Keratinocyte (primary cell): ENCODE results near the gene LAD1. TPM values are rescaled to one million over a fixed set of nuclear protein-coding genes. Genes with fewer than 3 reads are reported as not detected.

Experiments
- DNase-seq: peaks from one replicate; pipeline ENCODE4 v3.0.0-alpha.2; 2011; ENCODE audit warnings: low read depth, missing footprints, low spot score
- FAIRE-seq: peaks from 2 replicates; lab custom pipeline; 2011; peaks lifted over from hg19 to GRCh38; lab: Jason Lieb, UNC
- H2AFZ ChIP-seq: 2 replicates; pipeline ENCODE4 v1.6.0; 2012; ENCODE audit warnings: low read length, control low read depth, inconsistent platforms; ENCODE audit not compliant: control insufficient read depth
- H3K27ac ChIP-seq: 2 replicates; pipeline ENCODE4 v1.5.1; 2011; ENCODE audit warnings: low read length; ENCODE audit not compliant: control insufficient read depth, insufficient read depth
- H3K27me3 ChIP-seq: 3 replicates; pipeline ENCODE4 v1.6.0; 2011; ENCODE audit warnings: low read length; ENCODE audit not compliant: control insufficient read depth, insufficient read depth; ENCODE audit errors: extremely low read depth
- H3K36me3 ChIP-seq, 2 experiments: 2 replicates in 1 of 2; 3 replicates in 1 of 2; pipeline ENCODE4 v1.5.1; 2011; ENCODE audit warnings: low read length in 2 of 2, mild to moderate bottlenecking in 1 of 2; ENCODE audit not compliant: control insufficient read depth in 2 of 2, insufficient read depth in 2 of 2; ENCODE audit errors: extremely low read depth in 1 of 2
- H3K4me1 ChIP-seq: 3 replicates; pipeline ENCODE4 v1.5.1; 2011; ENCODE audit warnings: low read length; ENCODE audit not compliant: control insufficient read depth, insufficient read depth; ENCODE audit errors: extremely low read depth
- H3K4me2 ChIP-seq: 3 replicates; pipeline ENCODE4 v1.6.0; 2011; ENCODE audit warnings: low read depth, low read length; ENCODE audit not compliant: control insufficient read depth, insufficient read depth; ENCODE audit errors: extremely low read depth
- H3K4me3 ChIP-seq, 3 experiments: fragments of 200-600 bp in 1 of 3; sonication (generic) in 1 of 3; 2 replicates in 2 of 3; 3 replicates in 1 of 3; pipeline ENCODE4 v1.5.1; 2011 to 2016; ENCODE audit warnings: low read length in 3 of 3, mild to moderate bottlenecking in 3 of 3, control low read depth in 2 of 3, inconsistent platforms in 1 of 3, low read depth in 1 of 3, mixed read lengths in 1 of 3, mixed run types in 1 of 3, moderate library complexity in 1 of 3; ENCODE audit not compliant: control insufficient read depth in 2 of 3, insufficient read depth in 2 of 3; ENCODE audit errors: extremely low read depth in 1 of 3
- H3K79me2 ChIP-seq: 2 replicates; pipeline ENCODE4 v1.6.0; 2012; ENCODE audit warnings: low read length; ENCODE audit not compliant: control insufficient read depth, insufficient read depth
- H3K9ac ChIP-seq: 3 replicates; pipeline ENCODE4 v1.6.0; 2011; ENCODE audit warnings: low read length; ENCODE audit not compliant: control insufficient read depth, insufficient read depth; ENCODE audit errors: extremely low read depth
- H3K9me1 ChIP-seq: 3 replicates; pipeline ENCODE4 v1.6.0; 2011; ENCODE audit warnings: low read length; ENCODE audit not compliant: control insufficient read depth, insufficient read depth; ENCODE audit errors: extremely low read depth
- H3K9me3 ChIP-seq: 2 replicates; pipeline ENCODE4 v1.5.1; 2012; ENCODE audit warnings: low read depth, low read length; ENCODE audit not compliant: control insufficient read depth
- H4K20me1 ChIP-seq: 3 replicates; pipeline ENCODE4 v1.6.0; 2011; ENCODE audit warnings: low read length; ENCODE audit not compliant: control insufficient read depth, insufficient read depth; ENCODE audit errors: extremely low read depth
- EZH2 ChIP-seq: IDR thresholded peaks from one replicate; pipeline ENCODE4 v1.6.1; 2012; ENCODE audit warnings: inconsistent platforms, mild to moderate bottlenecking, low read length, moderate library complexity
- dilution Hi-C: fragments of 300-500 bp; cut with MboI; formaldehyde crosslinking; loops from one replicate; pipeline ENCODE4 v1.7.0; 2020; ENCODE audit warnings: low sequenced_read_pairs; ENCODE audit not compliant: extremely low pct_ligation_motif_present
- polyA plus RNA-seq, 5 experiments: library from polyadenylated mRNA; depleted of rRNA in 3 of 5; stranded (reverse) in 3 of 5; stranded (forward) in 1 of 5; unstranded in 1 of 5; fragments of >200 nt; gene quantifications; 1 replicate in 1 of 5; 2 replicates in 3 of 5; 3 replicates in 1 of 5; pipeline versions ENCODE4 v1.2.1 to v1.2.3, GENCODE V29; 2011 to 2012; ENCODE audit warnings: missing spikeins in 2 of 5, low read depth in 1 of 5, low replicate concordance in 1 of 5
- TF ChIP-seq, protein P1 (sequence below), 3 experiments: IDR thresholded peaks in 1 of 3; conservative IDR thresholded peaks in 1 of 3; optimal IDR thresholded peaks in 1 of 3; 2 replicates in 2 of 3; 3 replicates in 1 of 3; pipeline versions ENCODE3 to v1.5.1; 2011; ENCODE audit warnings: low read length in 3 of 3, mild to moderate bottlenecking in 3 of 3, moderate library complexity in 2 of 3, control low read depth in 1 of 3, inconsistent platforms in 1 of 3; ENCODE audit not compliant: insufficient read depth in 2 of 3; ENCODE audit errors: extremely low read depth in 1 of 3

LAD1 gene
- polyA plus RNA-seq, 1 donor (not counting 4 experiments of a cell fraction or from before 2014, with no cell fraction given): 82.9 TPM

DNA sequence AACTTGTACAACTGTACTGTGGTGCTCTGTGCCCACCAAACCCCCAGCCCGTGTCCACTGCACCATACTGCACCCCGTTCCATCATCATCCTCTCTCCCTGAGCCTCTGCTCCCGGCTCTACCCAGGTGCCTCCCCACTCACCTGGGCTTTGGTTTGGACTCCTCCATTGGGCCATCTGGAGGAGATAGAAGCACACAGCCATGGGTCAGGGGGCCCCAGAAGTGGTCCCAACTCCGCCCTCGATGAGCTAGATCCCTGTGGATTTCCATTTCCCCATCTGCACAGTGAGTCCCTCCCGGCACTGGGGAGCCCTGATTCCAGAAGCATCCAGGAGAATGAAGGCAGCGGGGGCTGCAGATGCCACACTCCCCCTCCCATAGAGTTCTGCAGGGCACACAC is 32.4 kb downstream of the LAD1 start:
- no peaks in the 10 kb centered on the region for H3K36me3 ChIP-seq
- no peak for DNase-seq
- no peaks in the 10 kb centered on the region for H3K9me1 ChIP-seq
- H4K20me1 ChIP-seq: no peaks in the 10 kb centered on the region
- TF ChIP-seq, protein P1, sequence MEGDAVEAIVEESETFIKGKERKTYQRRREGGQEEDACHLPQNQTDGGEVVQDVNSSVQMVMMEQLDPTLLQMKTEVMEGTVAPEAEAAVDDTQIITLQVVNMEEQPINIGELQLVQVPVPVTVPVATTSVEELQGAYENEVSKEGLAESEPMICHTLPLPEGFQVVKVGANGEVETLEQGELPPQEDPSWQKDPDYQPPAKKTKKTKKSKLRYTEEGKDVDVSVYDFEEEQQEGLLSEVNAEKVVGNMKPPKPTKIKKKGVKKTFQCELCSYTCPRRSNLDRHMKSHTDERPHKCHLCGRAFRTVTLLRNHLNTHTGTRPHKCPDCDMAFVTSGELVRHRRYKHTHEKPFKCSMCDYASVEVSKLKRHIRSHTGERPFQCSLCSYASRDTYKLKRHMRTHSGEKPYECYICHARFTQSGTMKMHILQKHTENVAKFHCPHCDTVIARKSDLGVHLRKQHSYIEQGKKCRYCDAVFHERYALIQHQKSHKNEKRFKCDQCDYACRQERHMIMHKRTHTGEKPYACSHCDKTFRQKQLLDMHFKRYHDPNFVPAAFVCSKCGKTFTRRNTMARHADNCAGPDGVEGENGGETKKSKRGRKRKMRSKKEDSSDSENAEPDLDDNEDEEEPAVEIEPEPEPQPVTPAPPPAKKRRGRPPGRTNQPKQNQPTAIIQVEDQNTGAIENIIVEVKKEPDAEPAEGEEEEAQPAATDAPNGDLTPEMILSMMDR (optimal IDR thresholded peaks at IDR 0.05 in 1 of 3, IDR thresholded peaks at IDR 0.05 in 1 of 3, conservative IDR thresholded peaks at IDR 0.05 in 1 of 3; ENCODE audit: extremely low read depth in 1 of 3, insufficient read depth in 2 of 3, low read length in 3 of 3): no peak
- no peak for TF ChIP-seq EZH2
- no peaks in the 10 kb centered on the region for H3K79me2 ChIP-seq
- no peaks in the 10 kb centered on the region for H3K4me1 ChIP-seq
- FAIRE-seq: no peak
- dilution Hi-C loops: no loop called here
- no peak overlapping the region for H2AFZ ChIP-seq
- no peaks in the 10 kb centered on the region for H3K9me3 ChIP-seq
- H3K27ac ChIP-seq: no peak overlapping the region
- H3K4me3 ChIP-seq: no peak overlapping the region
- H3K27me3 ChIP-seq: peaks cover 40% of the 10 kb centered on the region
- H3K4me2 ChIP-seq: no peak overlapping the region
- H3K9ac ChIP-seq: no peak overlapping the region

DNA sequence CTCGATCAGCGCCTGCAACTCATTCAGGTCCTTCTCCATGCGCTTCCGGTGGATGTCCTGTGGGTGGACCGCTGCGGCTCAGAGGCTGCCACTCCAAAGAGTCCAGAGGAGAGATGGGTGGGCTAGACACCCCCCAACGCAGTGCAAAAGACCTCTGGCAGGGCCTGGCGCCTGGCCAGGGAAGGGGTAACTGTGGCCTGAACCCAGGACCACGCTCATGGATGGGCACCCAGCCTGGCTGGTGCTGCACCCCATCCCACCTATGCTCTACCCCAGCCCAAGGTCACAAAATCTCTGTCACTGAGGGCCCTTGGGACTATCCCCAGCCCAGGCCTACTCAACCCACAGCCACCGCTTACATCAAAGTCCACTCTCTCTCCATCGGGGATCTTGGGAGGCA is 33.9 kb downstream of the LAD1 start:
- TF ChIP-seq, protein P1 (optimal IDR thresholded peaks at IDR 0.05 in 1 of 3, IDR thresholded peaks at IDR 0.05 in 1 of 3, conservative IDR thresholded peaks at IDR 0.05 in 1 of 3; ENCODE audit: extremely low read depth in 1 of 3, insufficient read depth in 2 of 3, low read length in 3 of 3): no peak
- no peak for TF ChIP-seq EZH2
- Histone ChIP-seq H3K4me2 (no peak overlapping the region), H3K79me2 (no peaks in the 10 kb centered on the region), H2AFZ (no peak overlapping the region), H3K9ac (no peak overlapping the region), H3K36me3 (no peaks in the 10 kb centered on the region), H3K9me3 (no peaks in the 10 kb centered on the region), H3K4me1 (no peaks in the 10 kb centered on the region), H3K27ac (no peak overlapping the region), H3K4me3 (no peak overlapping the region), H3K9me1 (no peaks in the 10 kb centered on the region), H4K20me1 (no peaks in the 10 kb centered on the region), H3K27me3 (peaks cover 34% of the 10 kb centered on the region)
- DNase-seq (no peak), FAIRE-seq (no peak)
- dilution Hi-C loops: no loop called here
